GM20431 (cell line): ENCODE results near the gene CACNA1S.

ENCODE experiments used
- in situ Hi-C: fragments of 300-500 bp; cut with MseI, MboI; formaldehyde crosslinking; loops from one replicate; pipeline ENCODE4 v1.15.0; 2020; ENCODE audit warnings: low sequenced_read_pairs; ENCODE audit not compliant: unreplicated experiment

The CACNA1S gene

GRCh38 chr1:201096041-201096461 lies 16.2 kb downstream of the CACNA1S start:
- in situ Hi-C loops: no loop called here

DNA sequence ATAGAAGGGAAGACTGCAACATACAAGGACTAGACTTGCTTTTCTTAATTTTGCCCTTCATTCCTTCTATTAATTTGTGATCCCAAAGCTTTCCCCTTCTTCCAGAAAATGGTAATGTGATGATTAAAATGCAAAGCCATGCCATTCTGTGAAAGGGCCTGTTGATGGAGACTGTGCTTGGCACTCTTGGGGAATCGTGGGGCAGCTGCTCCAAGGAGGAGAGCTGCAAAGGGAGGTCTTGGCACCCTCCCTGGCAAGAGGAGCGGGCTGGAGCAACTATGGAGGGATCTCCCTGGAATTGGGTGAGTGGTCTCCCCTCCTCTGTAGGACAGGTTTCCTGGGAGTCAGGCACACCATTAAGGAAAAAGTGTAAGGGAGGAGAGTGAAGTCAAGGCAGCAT lies 16.6 kb downstream of the CACNA1S start:
- in situ Hi-C loops: no loop called here

GRCh38 chr1:201094832-201095231 lies 17.4 kb downstream of the CACNA1S start:
- in situ Hi-C loops: no loop called here

DNA sequence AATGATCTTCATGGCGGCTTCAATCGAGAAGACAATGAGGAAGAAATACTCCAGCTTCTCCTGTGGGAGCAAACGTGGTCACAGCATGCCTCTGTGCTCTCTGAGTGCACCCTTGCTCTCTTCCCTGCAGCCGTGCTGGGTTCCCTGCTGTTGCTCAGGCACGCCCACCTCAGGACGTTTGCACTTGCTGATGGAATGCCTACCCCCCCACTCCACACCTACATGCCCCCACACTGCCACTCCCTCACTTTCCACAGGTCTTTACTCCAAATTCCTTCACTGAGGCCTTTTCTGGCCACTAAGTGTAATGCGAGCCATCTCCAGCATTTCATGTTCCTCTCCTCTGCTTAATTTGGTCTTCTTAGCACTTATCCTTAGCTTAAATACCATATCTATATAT lies 18.3 kb downstream of the CACNA1S start:
- in situ Hi-C loops: no loop called here

DNA sequence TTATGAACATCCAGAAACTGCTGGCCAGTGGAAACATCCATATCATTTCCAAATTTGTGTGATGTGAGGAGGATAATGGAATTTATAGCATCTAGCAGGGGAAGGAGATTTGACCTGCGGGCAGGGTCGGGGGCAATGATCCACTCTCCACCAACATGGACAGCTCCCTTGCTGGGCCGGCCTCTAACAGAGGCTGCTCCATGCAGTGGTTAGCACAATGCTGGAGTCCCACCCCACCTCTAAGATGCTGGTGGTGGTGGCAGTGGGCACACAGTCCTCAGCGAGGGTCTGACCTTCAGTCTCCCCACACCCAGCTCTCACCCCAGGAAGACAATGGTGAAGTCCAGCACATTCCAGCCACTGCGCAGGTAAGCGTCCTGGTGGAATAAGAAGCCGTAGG lies 18.7 kb downstream of the CACNA1S start:
- in situ Hi-C loops: no loop called here

DNA sequence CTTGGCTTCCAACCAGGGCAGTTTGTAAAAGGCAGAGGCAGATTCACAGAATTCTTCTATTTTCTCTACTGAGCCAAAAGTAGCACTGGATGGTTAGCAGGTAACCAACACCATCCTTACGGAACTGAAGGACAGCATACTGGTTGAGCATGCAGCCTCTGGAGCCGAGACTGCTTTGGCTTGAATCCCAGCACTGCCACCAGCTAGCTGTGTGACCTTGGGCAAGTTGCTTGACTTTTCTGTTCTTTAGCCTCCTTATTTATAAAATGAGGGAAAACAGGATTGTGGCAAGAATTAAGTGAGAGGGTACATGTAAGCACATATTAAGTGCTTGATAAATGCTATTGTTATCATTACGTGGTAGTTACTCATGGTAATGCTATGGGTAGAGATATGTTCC lies 19.5 kb downstream of the CACNA1S start:
- in situ Hi-C loops: no loop called here

DNA sequence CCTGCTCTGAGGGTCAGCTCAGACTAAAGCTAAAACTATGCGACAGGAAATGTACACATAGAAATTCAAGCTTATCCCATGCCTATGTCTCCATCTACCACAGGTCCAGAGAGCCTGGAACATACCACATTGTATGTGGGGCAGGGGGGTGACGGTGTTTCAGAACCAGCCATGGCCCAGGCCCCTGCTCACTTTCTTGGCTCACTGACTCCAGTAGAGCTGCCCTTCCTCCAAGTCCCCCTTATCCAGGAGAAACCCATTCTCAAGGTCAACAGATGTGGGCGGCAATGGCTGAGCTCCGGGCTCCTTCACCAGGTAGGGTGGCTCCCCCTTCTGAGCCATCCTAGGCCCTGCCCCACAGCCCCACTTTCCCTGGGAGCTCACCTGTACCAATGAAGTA lies 21.0 kb downstream of the CACNA1S start:
- in situ Hi-C loops: no loop called here

- in situ Hi-C loops: no loop called here
Measured at GRCh38 chr1:201090541-201090940, 21.7 kb downstream of the CACNA1S start.

DNA sequence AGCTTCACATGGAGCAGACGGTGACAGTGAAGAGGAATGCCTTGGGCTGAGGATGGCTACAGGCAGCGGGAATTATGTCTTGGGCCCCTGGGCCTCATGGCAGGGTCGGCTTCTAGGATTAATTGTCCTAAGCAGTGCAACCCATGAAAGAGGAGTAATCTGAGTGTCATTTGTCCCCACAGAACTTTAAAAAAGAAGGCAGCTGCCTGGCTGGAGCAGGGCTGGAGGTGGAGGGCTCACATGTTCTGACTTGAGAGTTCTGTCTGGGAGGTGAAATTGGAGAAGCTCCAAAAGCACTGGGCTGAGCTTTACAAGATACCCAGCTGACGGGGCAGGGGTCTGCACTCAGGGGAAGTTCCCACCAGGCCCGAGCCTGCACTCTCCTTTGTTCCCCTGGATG lies 22.6 kb downstream of the CACNA1S start:
- in situ Hi-C loops: no loop called here

- in situ Hi-C loops: no loop called here
Measured at GRCh38 chr1:201088901-201089525, 23.2 kb downstream of the CACNA1S start.

GRCh38 chr1:201088395-201088794 lies 23.8 kb downstream of the CACNA1S start:
- in situ Hi-C loops: no loop called here

DNA sequence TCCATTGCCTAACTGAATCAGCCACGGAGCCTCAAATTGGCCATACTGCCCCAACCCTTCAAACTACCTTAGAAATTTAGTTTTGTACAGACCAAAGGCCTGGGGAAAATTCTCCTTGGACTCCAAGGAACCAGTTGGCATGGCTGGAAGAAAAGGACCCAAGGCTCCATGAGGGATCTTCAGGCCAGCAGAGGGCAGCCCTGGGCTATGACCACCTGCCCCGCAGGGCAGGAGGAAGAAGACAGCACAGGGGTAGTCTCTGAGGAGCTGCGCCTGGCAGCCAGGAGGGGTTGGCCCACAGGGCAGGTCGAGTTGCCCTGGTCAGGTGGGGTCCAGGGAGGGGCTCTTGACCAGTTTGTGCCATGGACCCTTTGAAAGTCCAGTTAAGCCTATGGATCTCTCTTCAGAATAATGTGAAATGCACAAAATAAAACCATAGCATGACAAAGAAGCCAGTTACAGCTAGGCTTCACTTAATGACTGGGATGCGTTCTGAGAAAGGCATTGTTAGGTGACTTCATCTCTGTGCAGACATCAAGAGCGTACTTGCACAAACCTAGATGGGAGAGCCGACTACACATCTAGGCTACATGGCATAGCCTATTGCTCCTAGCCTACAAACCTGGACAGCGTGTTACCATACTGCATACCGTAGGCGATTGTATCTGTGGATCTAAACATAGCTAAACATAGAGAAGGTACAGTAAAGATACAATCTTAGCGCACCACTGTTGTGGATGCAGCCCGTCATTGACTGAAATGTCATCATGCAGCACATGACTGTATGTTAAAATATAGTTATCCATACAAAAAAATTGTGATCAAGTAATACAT lies 26.1 kb downstream of the CACNA1S start:
- in situ Hi-C loops: no loop called here

DNA sequence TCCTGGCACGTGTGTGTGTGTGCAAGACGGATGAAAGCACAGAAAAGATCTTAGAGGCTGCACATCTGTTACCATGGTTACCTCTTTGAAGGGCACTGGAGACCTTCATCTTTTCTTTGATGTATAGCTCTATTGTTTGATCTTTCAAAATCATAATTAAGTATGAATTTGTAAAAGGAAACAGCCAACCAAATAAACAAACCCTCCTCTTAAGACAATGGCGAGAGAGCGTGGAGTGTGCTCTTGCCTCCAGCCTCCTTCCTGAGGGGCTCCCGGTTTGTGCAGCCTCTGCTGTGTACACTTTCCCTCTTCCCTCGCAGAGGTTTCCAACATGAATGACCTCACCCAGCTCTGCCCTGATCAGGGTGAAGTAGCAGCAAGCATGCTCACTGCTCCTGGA lies 27.9 kb downstream of the CACNA1S start:
- in situ Hi-C loops: no loop called here

DNA sequence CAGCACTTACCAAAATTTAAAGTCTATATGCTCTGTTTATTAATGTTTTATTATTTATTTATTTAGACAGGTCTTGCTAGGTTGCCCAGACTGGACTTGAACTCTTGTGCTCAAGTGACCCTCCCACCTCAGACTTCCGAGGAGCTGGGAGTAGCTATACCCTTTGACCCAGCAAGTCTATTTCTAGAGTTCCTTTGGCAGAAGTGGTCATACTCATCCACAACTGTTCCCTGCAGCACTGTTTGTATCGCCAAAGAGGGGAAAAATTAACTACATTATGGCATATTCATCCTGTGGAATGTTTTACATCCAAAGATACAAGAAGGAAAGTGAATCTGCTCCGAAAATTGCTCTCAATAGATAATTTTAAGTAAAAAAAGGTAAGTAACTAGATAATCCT lies 28.5 kb downstream of the CACNA1S start:
- in situ Hi-C loops: no loop called here

DNA sequence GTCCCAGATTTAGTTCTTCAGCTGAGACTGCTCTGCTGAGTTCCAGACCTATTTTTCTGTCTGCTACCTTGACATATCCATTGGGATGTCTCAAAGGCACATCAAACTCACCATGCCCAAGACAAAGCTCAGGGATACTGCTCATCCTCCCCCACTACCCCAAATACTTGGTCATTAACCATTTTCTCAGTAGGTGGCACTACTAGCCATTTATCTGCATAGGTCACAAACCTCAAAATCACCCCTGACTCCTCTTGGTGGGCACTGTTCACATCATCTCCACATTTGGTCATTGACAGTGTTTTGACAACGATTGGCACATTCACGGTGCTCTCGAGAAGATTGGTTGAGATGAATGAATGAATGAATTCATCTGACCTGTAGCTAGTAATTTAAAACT lies 32.1 kb downstream of the CACNA1S start:
- in situ Hi-C loops: no loop called here

DNA sequence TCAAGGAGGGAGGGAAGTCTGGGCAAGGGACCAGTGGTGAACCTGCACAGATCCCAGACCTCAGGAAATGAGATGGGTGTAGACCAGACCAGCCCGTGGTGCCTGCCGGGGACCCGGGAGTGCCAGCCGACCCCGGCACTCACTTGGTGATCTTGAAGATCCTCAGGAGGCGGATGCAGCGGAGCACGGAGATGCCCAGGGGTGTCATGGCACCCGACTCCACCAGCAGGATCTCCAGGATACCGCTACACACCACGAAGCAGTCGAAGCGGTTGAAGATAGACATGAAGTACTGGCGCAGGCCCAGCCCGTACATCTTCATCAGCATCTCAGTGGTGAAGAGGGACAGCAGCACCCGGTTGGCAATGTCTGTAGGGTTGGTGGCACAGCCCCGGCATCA lies 34.5 kb downstream of the CACNA1S start:
- in situ Hi-C loops: no loop called here

DNA sequence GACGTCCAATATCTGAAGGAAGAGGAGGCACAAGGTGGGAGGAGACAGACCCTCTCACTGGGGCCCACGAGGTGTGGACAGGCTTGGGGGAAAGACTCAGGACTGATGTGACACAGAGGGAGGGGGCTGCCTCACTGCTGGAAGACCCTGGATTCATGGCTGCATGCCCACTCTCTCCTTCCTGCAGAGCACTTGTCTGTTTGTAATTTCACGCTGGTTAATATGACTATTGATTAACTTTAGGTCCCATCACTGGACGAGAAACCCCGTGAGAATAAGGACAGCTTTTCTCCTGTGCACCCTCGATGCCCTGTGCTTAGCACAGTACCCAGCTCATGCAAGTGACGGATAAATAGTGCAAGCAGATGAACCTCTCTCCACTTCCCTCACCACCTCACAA lies 35.1 kb downstream of the CACNA1S start:
- in situ Hi-C loops: no loop called here

GRCh38 chr1:201076092-201076491 lies 36.1 kb downstream of the CACNA1S start:
- in situ Hi-C loops: no loop called here

- in situ Hi-C loops: no loop called here
Measured at GRCh38 chr1:201074018-201074417, 38.2 kb downstream of the CACNA1S start.

GRCh38 chr1:201072922-201073321 lies 39.3 kb downstream of the CACNA1S start:
- in situ Hi-C loops: no loop called here

DNA sequence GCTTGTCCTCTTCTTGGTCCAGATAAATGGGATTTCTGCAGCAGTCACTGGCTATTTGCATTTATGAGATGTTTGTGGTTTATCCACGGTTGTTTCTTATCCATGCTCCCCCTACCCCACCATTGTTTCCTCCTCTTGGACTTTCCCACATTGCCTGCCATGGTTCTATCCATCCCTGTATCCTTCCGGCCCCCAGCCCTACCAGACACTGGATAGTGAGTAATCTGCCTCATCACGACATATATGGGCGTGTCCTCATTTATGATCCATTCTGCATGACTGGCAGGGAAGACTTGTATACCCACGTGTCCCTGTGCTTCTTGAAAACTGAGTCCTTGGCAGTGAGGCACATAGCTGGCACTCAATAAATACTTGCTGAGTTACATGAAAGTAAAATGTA lies 40.1 kb downstream of the CACNA1S start:
- in situ Hi-C loops: no loop called here

DNA sequence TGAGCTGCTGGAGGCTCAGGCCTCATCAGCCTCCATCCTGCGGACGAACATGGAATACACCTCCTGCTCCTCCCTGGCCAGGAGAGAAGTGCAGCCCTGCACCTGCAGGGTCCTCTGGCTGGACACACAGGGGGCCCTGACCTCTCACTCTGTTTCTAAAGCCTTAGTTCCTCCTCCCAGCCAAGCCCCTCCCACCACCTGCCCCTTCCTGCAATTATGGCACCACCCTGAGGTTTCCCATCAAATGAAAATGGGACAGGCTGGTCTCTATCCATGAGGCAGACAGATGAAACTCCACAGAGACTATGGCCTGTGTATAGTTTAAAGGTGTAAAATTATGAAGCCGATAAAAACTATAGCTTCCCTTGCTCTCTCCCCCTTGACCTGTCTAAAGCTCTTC lies 42.6 kb downstream of the CACNA1S start:
- in situ Hi-C loops: no loop called here
